ENCODE measurements around the gene TRIM52.

Gene TRIM52

DNA sequence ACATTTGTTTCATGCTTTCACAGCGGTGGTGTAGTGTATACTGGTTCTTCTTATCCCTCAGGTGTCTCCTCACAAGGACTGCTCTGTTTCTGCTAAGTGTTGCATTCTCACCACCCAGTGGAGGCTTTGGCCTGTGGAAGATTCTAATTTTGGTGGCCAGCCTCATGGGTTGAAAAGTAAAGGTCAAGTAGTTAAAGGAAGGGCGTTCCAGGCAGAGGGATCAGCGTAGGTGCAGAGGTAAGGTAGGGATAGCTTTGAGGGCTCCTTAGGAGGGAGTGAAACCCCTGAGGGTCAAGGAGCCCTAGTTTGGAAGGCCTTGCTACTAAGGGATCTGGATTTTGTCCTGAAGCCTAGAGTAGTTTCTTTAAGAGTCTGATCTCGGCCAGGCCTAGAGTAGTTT is 12.7 kb downstream of the TRIM52 start:
- TF ChIP-seq POLR2AphosphoS5 (IDR thresholded peaks at IDR 0.05; ENCODE audit: low read depth) (no peak), GABPA (IDR thresholded peaks at IDR 0.05; ENCODE audit: low read depth) (no peak), CTCF (IDR thresholded peaks at IDR 0.05; ENCODE audit: insufficient read depth, low read length) (no peak)
- TF ChIP-seq, protein P1, sequence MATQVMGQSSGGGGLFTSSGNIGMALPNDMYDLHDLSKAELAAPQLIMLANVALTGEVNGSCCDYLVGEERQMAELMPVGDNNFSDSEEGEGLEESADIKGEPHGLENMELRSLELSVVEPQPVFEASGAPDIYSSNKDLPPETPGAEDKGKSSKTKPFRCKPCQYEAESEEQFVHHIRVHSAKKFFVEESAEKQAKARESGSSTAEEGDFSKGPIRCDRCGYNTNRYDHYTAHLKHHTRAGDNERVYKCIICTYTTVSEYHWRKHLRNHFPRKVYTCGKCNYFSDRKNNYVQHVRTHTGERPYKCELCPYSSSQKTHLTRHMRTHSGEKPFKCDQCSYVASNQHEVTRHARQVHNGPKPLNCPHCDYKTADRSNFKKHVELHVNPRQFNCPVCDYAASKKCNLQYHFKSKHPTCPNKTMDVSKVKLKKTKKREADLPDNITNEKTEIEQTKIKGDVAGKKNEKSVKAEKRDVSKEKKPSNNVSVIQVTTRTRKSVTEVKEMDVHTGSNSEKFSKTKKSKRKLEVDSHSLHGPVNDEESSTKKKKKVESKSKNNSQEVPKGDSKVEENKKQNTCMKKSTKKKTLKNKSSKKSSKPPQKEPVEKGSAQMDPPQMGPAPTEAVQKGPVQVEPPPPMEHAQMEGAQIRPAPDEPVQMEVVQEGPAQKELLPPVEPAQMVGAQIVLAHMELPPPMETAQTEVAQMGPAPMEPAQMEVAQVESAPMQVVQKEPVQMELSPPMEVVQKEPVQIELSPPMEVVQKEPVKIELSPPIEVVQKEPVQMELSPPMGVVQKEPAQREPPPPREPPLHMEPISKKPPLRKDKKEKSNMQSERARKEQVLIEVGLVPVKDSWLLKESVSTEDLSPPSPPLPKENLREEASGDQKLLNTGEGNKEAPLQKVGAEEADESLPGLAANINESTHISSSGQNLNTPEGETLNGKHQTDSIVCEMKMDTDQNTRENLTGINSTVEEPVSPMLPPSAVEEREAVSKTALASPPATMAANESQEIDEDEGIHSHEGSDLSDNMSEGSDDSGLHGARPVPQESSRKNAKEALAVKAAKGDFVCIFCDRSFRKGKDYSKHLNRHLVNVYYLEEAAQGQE (IDR thresholded peaks at IDR 0.05; ENCODE audit: insufficient replicate concordance, low read depth): no peak
- DNase-seq (ENCODE audit: low read depth in 1 of 2, low spot score in 1 of 2): no peak
- peak overlapping the region; percentile 76 for H3K4me3 ChIP-seq (replicated peaks; ENCODE audit: insufficient read depth, low read length)
- no peaks in the 10 kb centered on the region for H3K27me3 ChIP-seq (ENCODE audit: insufficient read depth, poor library complexity, severe bottlenecking)
- no peak overlapping the region for H3K27ac ChIP-seq (replicated peaks)

GRCh38 chr5:181246276-181247049 is 14.5 kb downstream of the TRIM52 start:
- TF ChIP-seq, protein P1 (IDR thresholded peaks at IDR 0.05; ENCODE audit: insufficient replicate concordance, low read depth): no peak
- TF ChIP-seq GABPA (IDR thresholded peaks at IDR 0.05; ENCODE audit: low read depth) (peak; percentile 50; the same call in 1 of the 2 replicates), CTCF (IDR thresholded peaks at IDR 0.05; ENCODE audit: insufficient read depth, low read length) (no peak), POLR2AphosphoS5 (IDR thresholded peaks at IDR 0.05; ENCODE audit: low read depth) (peak; percentile 75)
- H3K4me3 ChIP-seq (replicated peaks; ENCODE audit: insufficient read depth, low read length): peak overlapping the region; percentile 76
- peak; percentile 80 to 84 for DNase-seq (ENCODE audit: low read depth in 1 of 2, low spot score in 1 of 2)
- no peaks in the 10 kb centered on the region for H3K27me3 ChIP-seq (ENCODE audit: insufficient read depth, poor library complexity, severe bottlenecking)
- H3K27ac ChIP-seq (replicated peaks): peak overlapping the region; percentile 96

DNA sequence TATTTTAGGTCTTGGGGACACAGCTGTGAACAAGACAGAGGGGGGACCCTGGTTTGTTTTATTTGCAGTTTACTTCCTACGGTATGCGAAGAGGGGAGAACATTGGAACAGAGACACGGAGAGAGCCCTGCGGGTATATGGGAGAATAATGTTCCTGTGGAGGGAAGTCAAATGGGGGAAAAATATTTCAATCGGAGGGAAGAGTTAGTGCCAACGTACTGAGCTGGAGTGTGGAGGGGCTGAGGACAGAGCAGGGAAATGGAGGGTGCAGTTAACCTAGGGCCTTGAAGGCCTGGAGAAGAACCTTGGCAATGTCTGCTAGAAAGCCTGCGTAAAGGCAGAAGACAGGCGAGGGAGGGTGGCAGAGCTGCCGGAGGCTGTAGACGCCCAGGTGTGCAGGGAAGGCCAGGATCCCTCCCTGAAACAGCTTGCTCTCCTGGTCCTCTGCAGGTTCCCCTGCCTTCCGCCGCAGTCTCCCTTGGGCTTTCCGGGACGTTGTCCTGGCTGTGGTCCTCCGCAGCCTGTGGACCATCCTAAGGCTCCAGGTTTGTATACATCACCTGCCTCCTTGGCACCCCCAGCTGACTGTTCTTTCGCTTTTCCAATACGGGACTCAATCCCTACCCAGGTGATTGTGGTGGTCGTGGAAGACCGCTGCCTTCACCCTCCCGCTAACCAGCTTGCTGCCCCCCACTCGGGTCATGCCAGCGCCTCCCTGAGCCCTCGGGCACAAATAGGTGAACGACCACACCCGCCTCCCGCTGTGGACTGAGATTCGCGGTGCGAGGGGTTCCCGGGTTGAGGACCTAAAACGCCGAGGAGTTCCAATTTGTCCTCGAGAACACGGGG is 15.3 kb downstream of the TRIM52 start:
- Histone ChIP-seq H3K4me3 (replicated peaks; ENCODE audit: insufficient read depth, low read length) (peak overlapping the region; percentile 76), H3K27ac (replicated peaks) (peak overlapping the region; percentile 96), H3K27me3 (ENCODE audit: insufficient read depth, poor library complexity, severe bottlenecking) (no peaks in the 10 kb centered on the region)
- TF ChIP-seq GABPA (IDR thresholded peaks at IDR 0.05; ENCODE audit: low read depth) (no peak), CTCF (IDR thresholded peaks at IDR 0.05; ENCODE audit: insufficient read depth, low read length) (no peak), POLR2AphosphoS5 (IDR thresholded peaks at IDR 0.05; ENCODE audit: low read depth) (no peak), SPI1 (IDR thresholded peaks at IDR 0.05; ENCODE audit: borderline replicate concordance, low read depth) (no peak)
- TF ChIP-seq, protein P1 (IDR thresholded peaks at IDR 0.05; ENCODE audit: insufficient replicate concordance, low read depth): no peak
- DNase-seq (ENCODE audit: low read depth in 1 of 2, low spot score in 1 of 2): no peak

Data from HL-60 (cell line).